ENCODE results near the gene PLXNA4. TPM values are rescaled to one million over a fixed set of nuclear protein-coding genes. Genes with fewer than 3 reads are reported as not detected.

PLXNA4 gene
- total RNA-seq, 1 experiment from 2014 or later: not detected

GRCh38 chr7:132407764-132408163 lies 168.5 kb downstream of the PLXNA4 start:
- Histone ChIP-seq H3K9me2 (ENCODE audit: insufficient read depth) (no peaks in the 10 kb centered on the region), H3K4me2 (ENCODE audit: low read length) (no peak overlapping the region), H3K27me3 (ENCODE audit: insufficient read depth, low read length) (peaks cover 19% of the 10 kb centered on the region), H4K20me1 (ENCODE audit: insufficient read depth) (no peaks in the 10 kb centered on the region), H3K4me1 (ENCODE audit: control insufficient read depth in 1 of 2, insufficient read depth in 2 of 2, low read length in 2 of 2) (no peaks in the 10 kb centered on the region), H3K27ac (ENCODE audit: low read depth, low read length) (no peak overlapping the region), H3K4me3 (replicated peaks in 1 of 2; ENCODE audit: low read depth in 1 of 2, low read length in 2 of 2) (no peak overlapping the region), H3K36me3 (ENCODE audit: control insufficient read depth in 1 of 2, insufficient read depth in 2 of 2, low read length in 2 of 2) (no peaks in the 10 kb centered on the region), H2AFZ (ENCODE audit: low read depth, low read length, poor library complexity, severe bottlenecking) (no peak overlapping the region), H3K9me3 (ENCODE audit: control insufficient read depth in 1 of 2, insufficient read depth in 1 of 2, low read depth in 1 of 2, low read length in 2 of 2) (no peaks in the 10 kb centered on the region), H3K9ac (ENCODE audit: low read length) (no peak overlapping the region), H3K79me2 (ENCODE audit: insufficient read depth, low read length) (no peaks in the 10 kb centered on the region)
- ChIA-PET RAD21 (ENCODE audit: low non-redundant PET in 1 of 2, low total read pairs in 2 of 2, uncharacterized antibody in 2 of 2, unreplicated experiment in 2 of 2) (no interaction called here), CTCF (no interaction called here), POLR2A (no interaction called here)
- TF ChIP-seq EZH2phosphoT487 (IDR thresholded peaks at IDR 0.05; ENCODE audit: borderline replicate concordance) (no peak), JUND (IDR thresholded peaks at IDR 0.05) (no peak), ELF1 (IDR thresholded peaks at IDR 0.05; ENCODE audit: borderline replicate concordance, low read depth) (no peak), RAD21 (IDR thresholded peaks at IDR 0.05; ENCODE audit: low read depth) (no peak), REST (IDR thresholded peaks at IDR 0.05; ENCODE audit: low read depth) (no peak)
- DNase-seq (ENCODE audit: low read depth, low spot score) (no peak), ATAC-seq (no peak)
- BruUV-seq (replicated peaks): no TSS peak
- intact Hi-C loops (cut with micrococcal nuclease): no loop called here

- RAD21 ChIA-PET (ENCODE audit: low non-redundant PET in 1 of 2, low total read pairs in 2 of 2, uncharacterized antibody in 2 of 2, unreplicated experiment in 2 of 2): no interaction called here
- ATAC-seq: no peak
- TF ChIP-seq SRF (IDR thresholded peaks at IDR 0.05; ENCODE audit: low read depth) (no peak), ZFX (IDR thresholded peaks at IDR 0.05) (no peak), FOSL1 (IDR thresholded peaks at IDR 0.05; ENCODE audit: low read depth) (no peak), REST (IDR thresholded peaks at IDR 0.05; ENCODE audit: low read depth) (no peak), ZBTB33 (IDR thresholded peaks at IDR 0.05; ENCODE audit: extremely low read depth, insufficient replicate concordance, low read length) (no peak), SIN3A (IDR thresholded peaks at IDR 0.05; ENCODE audit: low read depth) (no peak), ATF3 (IDR thresholded peaks at IDR 0.05) (no peak), POLR2A (IDR thresholded peaks at IDR 0.05; ENCODE audit: borderline replicate concordance, extremely low read depth, insufficient read depth, insufficient read length) (no peak), RAD21 (IDR thresholded peaks at IDR 0.05; ENCODE audit: low read depth) (no peak)
Measured at GRCh38 chr7:132406039-132406438, 170.2 kb downstream of the PLXNA4 start.

More at GRCh38 chr7:132406039-132406438, 170.2 kb downstream of the PLXNA4 start:
- H3K79me2 ChIP-seq (ENCODE audit: insufficient read depth, low read length): no peaks in the 10 kb centered on the region
- no TSS peak for BruUV-seq (replicated peaks)
- ChIA-PET POLR2A (no interaction called here), CTCF (no interaction called here)
- no peaks in the 10 kb centered on the region for H3K9me3 ChIP-seq (ENCODE audit: control insufficient read depth in 1 of 2, insufficient read depth in 1 of 2, low read depth in 1 of 2, low read length in 2 of 2)
- no peaks in the 10 kb centered on the region for H4K20me1 ChIP-seq (ENCODE audit: insufficient read depth)
- no peak overlapping the region for H3K27ac ChIP-seq (ENCODE audit: low read depth, low read length)
- intact Hi-C loops (cut with micrococcal nuclease): no loop called here
- no peak overlapping the region for H3K4me2 ChIP-seq (ENCODE audit: low read length)
- peaks cover 14% of the 10 kb centered on the region; the same call in 1 of the 2 replicates for H3K27me3 ChIP-seq (ENCODE audit: insufficient read depth, low read length)
- no peak overlapping the region for H3K4me3 ChIP-seq (replicated peaks in 1 of 2; ENCODE audit: low read depth in 1 of 2, low read length in 2 of 2)
- H2AFZ ChIP-seq (ENCODE audit: low read depth, low read length, poor library complexity, severe bottlenecking): no peak overlapping the region
- no peaks in the 10 kb centered on the region for H3K36me3 ChIP-seq (ENCODE audit: control insufficient read depth in 1 of 2, insufficient read depth in 2 of 2, low read length in 2 of 2)
- DNase-seq (ENCODE audit: low read depth, low spot score): no peak
- no peaks in the 10 kb centered on the region for H3K9me2 ChIP-seq (ENCODE audit: insufficient read depth)
- H3K4me1 ChIP-seq (ENCODE audit: control insufficient read depth in 1 of 2, insufficient read depth in 2 of 2, low read length in 2 of 2): no peaks in the 10 kb centered on the region
- no peak overlapping the region for H3K9ac ChIP-seq (ENCODE audit: low read length)
